ENCODE results near the gene GATA2. TPM values are rescaled to one million over a fixed set of nuclear protein-coding genes. Genes with fewer than 3 reads are reported as not detected.

The GATA2 gene
- total RNA-seq, 4 donors from 2014 or later, result 8.1 to 24.7 (median 15.9) TPM

DNA sequence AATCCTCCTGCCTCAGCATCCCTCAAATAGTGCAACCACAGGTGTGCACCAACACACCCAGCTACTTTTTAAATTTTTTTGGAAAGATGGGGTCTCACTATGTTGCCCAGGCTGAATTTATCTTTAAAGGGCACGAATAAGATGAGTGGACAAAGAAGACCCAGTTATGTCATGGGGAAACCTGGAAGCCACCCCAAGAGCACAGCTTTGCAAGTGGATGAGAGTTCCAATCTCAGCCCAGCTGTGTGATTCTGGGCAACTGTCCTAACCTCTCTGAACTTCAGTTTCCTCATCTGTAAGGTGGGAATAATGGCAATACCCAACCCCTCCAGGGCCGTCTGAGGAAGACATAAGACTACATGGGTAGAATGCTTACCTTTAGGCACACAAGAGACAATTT lies 58.5 kb downstream of the GATA2 start:
- Histone ChIP-seq H3K36me3 (no peaks in the 10 kb centered on the region), H3K9me3 (no peaks in the 10 kb centered on the region), H3K4me3 (no peak overlapping the region), H3K4me1 (peaks cover 0 to 17% (median 6%) of the 10 kb centered on the region in 4 donors), H3K27me3 (peaks cover 0 to 58% of the 10 kb centered on the region in 2 donors), H3K27ac (no peak overlapping the region)
- DNase-seq (ENCODE audit: low spot score in 2 of 2), result no peak
- no peak for TF ChIP-seq EP300 (IDR thresholded peaks at IDR 0.05)
- no peak for TF ChIP-seq POLR2A (IDR thresholded peaks at IDR 0.05)
- TF ChIP-seq, protein P1, sequence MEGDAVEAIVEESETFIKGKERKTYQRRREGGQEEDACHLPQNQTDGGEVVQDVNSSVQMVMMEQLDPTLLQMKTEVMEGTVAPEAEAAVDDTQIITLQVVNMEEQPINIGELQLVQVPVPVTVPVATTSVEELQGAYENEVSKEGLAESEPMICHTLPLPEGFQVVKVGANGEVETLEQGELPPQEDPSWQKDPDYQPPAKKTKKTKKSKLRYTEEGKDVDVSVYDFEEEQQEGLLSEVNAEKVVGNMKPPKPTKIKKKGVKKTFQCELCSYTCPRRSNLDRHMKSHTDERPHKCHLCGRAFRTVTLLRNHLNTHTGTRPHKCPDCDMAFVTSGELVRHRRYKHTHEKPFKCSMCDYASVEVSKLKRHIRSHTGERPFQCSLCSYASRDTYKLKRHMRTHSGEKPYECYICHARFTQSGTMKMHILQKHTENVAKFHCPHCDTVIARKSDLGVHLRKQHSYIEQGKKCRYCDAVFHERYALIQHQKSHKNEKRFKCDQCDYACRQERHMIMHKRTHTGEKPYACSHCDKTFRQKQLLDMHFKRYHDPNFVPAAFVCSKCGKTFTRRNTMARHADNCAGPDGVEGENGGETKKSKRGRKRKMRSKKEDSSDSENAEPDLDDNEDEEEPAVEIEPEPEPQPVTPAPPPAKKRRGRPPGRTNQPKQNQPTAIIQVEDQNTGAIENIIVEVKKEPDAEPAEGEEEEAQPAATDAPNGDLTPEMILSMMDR (IDR thresholded peaks at IDR 0.05), result no peak
- WGBS, 2 donors, result 85 to 87% methylated on average over 2 of the region's 2 CpGs

DNA sequence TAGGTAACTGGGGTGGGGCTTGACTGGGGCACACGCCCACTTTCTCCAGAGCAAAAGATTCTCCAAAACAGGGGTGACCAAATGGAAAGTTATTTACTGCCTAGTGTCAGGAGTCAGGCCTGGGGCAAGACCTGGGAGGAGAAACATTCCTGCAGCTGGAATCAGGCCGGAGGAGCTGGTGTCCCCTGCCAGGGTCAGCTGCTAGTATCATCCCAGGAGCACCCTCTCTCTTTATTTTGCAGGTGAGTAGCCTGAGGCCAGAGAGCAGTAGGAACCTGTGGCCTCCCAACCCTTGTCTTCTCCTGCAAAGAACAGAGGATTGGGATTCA lies 59.2 kb downstream of the GATA2 start:
- 48 to 52% methylated on average over 2 of the region's 2 CpGs for WGBS, 2 donors

DNA sequence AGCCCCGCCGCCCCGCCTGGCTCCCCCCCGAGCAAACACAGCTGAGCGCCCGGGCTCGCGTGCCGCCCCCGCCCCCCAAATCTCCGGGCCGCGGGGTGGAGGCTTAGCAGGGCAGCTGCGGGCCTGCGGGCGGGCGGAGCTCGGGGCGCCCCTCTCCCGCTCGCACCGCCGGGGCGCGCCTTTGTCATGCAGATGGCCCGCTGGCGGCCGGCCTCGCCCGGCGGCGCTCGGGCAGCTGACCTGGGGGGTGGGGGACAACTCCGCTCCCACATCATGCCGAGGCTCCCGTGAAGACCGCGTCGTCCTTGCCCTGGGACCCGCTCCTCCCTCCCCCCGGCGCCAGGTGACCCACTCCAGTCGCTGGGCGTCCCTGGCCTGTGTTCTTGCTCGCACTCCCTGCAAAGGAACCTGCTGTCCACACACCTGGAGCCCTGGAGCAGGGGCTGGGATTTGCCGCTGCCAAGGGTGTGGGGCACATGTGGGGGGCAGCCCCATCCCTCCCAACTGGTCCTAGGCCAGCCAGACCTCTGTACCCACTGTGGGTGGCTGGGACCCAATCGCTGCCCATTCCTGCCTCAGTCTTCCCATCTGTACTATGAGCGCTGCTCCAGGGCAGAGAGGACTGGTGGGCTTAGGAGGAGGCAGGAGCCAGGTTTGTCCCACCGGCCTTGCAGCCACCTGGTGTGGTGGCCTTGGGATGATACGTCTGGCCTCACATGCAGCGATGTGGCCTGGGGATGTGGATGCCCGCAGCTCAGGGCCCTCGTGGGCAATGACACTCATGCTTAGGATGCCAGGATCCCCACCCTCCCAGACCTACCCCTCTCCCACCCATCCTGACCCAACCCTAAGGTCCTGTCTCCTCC lies 59.8 kb downstream of the GATA2 start:
- Histone ChIP-seq H3K4me1 (peaks cover 0 to 17% (median 6%) of the 10 kb centered on the region in 4 donors), H3K27me3 (peaks cover 0 to 65% of the 10 kb centered on the region in 2 donors), H3K9me3 (no peaks in the 10 kb centered on the region), H3K27ac (no peak overlapping the region), H3K4me3 (peak overlapping the region in 2 of 4 donors; percentile 23 to 40), H3K36me3 (no peaks in the 10 kb centered on the region)
- DNase-seq (ENCODE audit: low spot score in 2 of 2), result no peak
- TF ChIP-seq, protein P1 (IDR thresholded peaks at IDR 0.05), result no peak
- TF ChIP-seq POLR2A (IDR thresholded peaks at IDR 0.05), result no peak
- TF ChIP-seq EP300 (IDR thresholded peaks at IDR 0.05), result no peak
- WGBS, 2 donors, result 20 to 24% methylated on average over 21 of the region's 53 CpGs

More for the DNA sequence above, 59.2 kb downstream of the GATA2 start:
- Histone ChIP-seq H3K9me3 (no peaks in the 10 kb centered on the region), H3K27ac (no peak overlapping the region), H3K36me3 (no peaks in the 10 kb centered on the region), H3K4me3 (no peak overlapping the region), H3K4me1 (peaks cover 0 to 17% (median 6%) of the 10 kb centered on the region in 4 donors), H3K27me3 (peaks cover 0 to 60% of the 10 kb centered on the region in 2 donors)
- TF ChIP-seq POLR2A (IDR thresholded peaks at IDR 0.05) (no peak), EP300 (IDR thresholded peaks at IDR 0.05) (no peak)
- TF ChIP-seq, protein P1 (IDR thresholded peaks at IDR 0.05), result no peak
- no peak for DNase-seq (ENCODE audit: low spot score in 2 of 2)

DNA sequence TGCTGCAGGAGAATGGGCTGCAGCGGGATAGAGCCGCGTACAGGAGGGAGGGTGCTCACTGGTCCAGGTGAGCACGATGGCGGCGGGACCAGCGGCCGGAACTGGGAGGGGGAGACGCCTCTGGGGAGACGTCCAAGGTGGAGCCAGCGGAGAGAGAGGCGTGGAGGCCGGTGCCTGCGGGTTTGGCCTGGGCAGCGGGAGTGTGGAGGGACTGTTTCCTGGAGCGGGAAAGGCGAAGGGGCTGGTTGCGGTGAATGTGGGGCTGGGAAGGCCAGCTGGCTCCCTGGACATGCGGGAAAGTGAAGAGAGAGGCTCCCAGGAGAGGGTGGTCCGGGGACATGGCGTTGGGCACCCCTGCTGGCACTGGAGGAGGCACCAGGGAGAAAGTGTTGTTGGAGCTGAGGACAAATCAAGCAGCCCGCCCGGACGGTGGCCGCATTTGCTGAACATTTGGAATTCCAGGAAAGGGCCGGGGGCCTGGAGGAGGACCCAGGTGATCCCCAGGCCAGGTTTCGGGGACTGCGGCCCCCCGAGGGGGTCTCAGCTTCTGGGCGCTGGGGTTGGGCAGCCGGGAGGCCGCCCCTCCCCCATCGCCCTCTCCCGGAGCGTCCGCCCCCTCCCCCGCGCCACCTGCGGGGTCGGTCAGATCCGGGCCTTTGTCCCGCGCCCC lies 60.6 kb downstream of the GATA2 start:
- Histone ChIP-seq H3K36me3 (no peaks in the 10 kb centered on the region), H3K4me1 (peaks cover 0 to 17% (median 6%) of the 10 kb centered on the region in 4 donors), H3K9me3 (no peaks in the 10 kb centered on the region), H3K4me3 (peak overlapping the region in 2 of 4 donors; percentile 23 to 40), H3K27me3 (peaks cover 0 to 73% of the 10 kb centered on the region in 2 donors), H3K27ac (no peak overlapping the region)
- TF ChIP-seq POLR2A (IDR thresholded peaks at IDR 0.05) (no peak), EP300 (IDR thresholded peaks at IDR 0.05) (no peak)
- TF ChIP-seq, protein P1 (IDR thresholded peaks at IDR 0.05), result no peak
- WGBS, 2 donors, result 5 to 17% methylated on average over 26 to 38 of the region's 43 CpGs
- no peak for DNase-seq (ENCODE audit: low spot score in 2 of 2)

DNA sequence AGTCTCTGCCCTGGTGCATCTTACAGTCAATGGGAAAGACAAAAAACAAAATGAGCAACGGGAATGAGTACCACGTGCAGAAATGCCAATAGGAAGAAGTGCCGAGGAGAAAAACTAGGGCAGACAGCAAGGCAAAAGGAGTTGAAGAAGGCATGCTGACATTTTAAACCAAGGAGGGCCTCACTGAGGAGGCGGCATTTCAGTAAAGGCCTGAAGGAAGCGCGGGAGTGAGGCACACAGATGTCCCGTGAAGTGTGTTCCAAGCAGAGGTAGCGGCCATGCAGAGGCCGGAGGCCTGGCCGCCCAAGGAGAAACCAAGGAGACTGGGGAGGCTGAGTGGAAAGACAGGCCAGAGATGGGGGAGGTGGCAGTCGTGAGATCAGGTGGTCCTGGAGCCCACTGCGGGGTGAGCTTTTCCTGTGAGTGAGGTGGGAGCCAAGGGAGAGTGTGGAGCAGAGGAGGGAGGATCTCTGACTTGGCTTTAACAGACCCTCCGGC lies 61.1 kb downstream of the GATA2 start:
- H3K27ac ChIP-seq, result no peak overlapping the region
- peaks cover 0 to 17% (median 6%) of the 10 kb centered on the region in 4 donors for H3K4me1 ChIP-seq
- no peak overlapping the region for H3K4me3 ChIP-seq
- peaks cover 0 to 79% of the 10 kb centered on the region in 2 donors for H3K27me3 ChIP-seq
- H3K9me3 ChIP-seq, result no peaks in the 10 kb centered on the region
- WGBS, 2 donors, result 65% methylated on average over 13 of the region's 13 CpGs
- H3K36me3 ChIP-seq, result no peaks in the 10 kb centered on the region
- TF ChIP-seq, protein P1 (IDR thresholded peaks at IDR 0.05), result no peak
- TF ChIP-seq EP300 (IDR thresholded peaks at IDR 0.05) (no peak), POLR2A (IDR thresholded peaks at IDR 0.05) (no peak)
- DNase-seq (ENCODE audit: low spot score in 2 of 2), result no peak

Data from tibial nerve (tissue), 4 donors.